Retinal pigment epithelial cell (primary cell): ENCODE measurements around the gene SLC25A25.
A peak's percentile ranks its signal among the peaks of the same experiment; 100 is the strongest.
"Not testable (repeated sequence)": the region's sequence is repeated elsewhere in the genome, so short reads cannot be mapped to it uniquely, and the experiment has no call there.

Source experiments
- DNase-seq: peaks from one replicate; pipeline ENCODE4 v3.0.0-alpha.2; 2010; ENCODE audit warnings: low read depth
- H3K4me3 ChIP-seq: 2 replicates; pipeline ENCODE4 v1.5.1; 2011; ENCODE audit warnings: mild to moderate bottlenecking, low read length, control low read depth, moderate library complexity
- TF ChIP-seq, protein P1 (sequence below): conservative IDR thresholded peaks from 2 replicates; pipeline ENCODE4 v1.5.1; 2011; ENCODE audit warnings: low read depth, low read length, control low read depth, inconsistent platforms

The SLC25A25 gene

DNA sequence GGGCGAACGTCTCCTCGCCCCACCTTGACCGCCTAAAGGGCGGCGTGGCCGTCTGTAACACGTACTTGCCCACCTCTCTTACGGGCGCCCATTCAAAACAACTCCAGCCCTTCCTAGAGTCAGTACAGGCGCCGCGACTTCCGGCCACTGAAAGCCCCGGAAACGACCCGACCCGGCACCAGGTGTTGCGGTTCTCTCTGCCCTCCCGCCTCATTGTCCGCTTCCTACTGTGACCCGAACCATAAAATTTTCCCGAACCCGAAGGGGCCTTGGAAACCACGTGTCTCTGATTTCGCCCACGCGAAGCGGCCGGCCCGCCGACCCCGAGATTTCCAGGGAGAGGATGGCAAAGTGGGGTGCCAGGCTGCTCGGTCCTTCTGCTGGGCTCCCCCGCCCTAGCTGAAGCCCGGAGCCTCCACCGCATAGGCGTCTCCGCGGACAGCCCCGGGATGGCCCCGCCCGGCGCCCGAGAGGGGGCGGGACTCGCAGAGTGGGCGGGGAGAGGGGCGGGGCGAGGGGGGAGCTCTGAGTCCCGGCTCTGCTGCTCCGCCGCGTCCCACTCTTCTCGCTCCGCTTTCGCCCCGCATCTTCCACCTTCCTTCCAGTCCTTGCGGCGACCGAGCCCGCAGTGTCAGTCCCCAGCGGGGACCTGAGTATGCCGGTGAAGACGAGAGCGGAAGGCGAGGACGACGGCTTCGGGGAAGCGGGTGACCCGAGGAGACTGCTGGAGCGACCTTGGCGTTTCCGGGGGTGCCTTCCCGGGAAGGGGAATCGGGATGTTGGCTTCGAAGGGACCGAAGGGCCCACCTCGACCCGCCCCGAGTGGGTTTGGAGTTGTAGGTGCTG is 60.2 kb downstream of the SLC25A25 start:
- TF ChIP-seq, protein P1, sequence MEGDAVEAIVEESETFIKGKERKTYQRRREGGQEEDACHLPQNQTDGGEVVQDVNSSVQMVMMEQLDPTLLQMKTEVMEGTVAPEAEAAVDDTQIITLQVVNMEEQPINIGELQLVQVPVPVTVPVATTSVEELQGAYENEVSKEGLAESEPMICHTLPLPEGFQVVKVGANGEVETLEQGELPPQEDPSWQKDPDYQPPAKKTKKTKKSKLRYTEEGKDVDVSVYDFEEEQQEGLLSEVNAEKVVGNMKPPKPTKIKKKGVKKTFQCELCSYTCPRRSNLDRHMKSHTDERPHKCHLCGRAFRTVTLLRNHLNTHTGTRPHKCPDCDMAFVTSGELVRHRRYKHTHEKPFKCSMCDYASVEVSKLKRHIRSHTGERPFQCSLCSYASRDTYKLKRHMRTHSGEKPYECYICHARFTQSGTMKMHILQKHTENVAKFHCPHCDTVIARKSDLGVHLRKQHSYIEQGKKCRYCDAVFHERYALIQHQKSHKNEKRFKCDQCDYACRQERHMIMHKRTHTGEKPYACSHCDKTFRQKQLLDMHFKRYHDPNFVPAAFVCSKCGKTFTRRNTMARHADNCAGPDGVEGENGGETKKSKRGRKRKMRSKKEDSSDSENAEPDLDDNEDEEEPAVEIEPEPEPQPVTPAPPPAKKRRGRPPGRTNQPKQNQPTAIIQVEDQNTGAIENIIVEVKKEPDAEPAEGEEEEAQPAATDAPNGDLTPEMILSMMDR: no peak
- peak; percentile 75 for DNase-seq

DNA sequence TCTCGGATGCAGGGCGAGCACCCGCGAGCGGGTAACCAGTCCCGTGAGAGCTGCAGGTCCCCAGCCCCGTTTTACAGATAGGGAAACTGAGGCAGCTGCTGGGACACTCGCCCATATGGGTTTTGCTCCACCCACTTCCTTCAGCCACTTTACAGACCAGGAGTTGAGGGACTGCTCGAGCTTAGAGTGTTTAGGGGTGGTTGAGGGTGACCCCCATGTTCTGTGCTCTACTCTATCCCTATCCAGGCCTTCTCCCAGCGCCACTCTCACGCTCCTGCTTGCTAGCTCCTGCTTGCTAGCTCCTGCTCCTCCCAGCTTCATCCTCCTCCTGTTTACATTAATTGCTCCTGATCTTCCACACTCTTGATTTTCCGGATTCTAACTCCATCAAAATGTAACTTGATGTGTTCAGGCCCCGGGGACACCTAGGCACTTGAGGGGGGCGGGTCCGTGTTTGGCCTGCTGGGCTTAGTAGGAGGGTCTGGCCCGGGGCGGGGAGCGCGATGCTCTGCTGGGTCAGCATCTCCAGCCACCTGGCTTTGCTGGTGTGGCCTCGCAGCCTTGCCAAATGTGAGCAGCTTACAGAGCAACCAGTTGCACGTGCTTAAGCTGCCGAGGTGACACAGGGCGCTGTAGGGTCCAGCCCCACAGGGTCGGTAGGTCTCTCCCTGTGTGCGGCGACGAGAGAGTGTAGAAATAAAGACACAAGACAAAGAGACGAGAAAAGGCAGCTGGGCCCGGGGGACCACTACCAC is 61.0 kb downstream of the SLC25A25 start:
- no peak for DNase-seq
- H3K4me3 ChIP-seq: peak overlapping the region; percentile 91
- TF ChIP-seq, protein P1: no peak

More for the DNA sequence above, 60.2 kb downstream of the SLC25A25 start:
- H3K4me3 ChIP-seq: peak overlapping the region; percentile 91

GRCh38 chr9:128129976-128130590 is 62.1 kb downstream of the SLC25A25 start:
- not testable (repeated sequence) for H3K4me3 ChIP-seq, DNase-seq
- TF ChIP-seq, protein P1: peak; percentile 1

DNA sequence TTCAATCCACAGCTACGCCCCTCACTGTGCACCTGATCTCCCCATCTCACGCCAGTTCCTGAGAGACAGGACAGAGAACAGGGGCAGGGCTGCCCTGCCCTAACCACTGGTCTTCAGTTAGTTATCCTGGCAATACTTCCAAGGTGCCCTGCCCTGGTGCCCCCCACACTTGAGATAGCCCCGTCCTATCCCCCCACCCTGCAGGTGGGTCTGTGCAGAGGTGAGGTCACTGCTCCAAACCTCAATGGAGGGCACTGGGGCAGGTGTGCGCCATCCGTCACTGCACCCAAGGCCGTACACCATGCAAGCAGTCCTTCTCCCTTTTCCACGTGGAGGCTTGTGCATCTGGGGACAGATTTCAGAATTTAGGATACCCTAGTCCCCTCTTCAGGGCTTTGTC is 62.6 kb downstream of the SLC25A25 start:
- H3K4me3 ChIP-seq, DNase-seq: not testable (repeated sequence)

GRCh38 chr9:128131346-128131745 is 63.3 kb downstream of the SLC25A25 start:
- DNase-seq: not testable (repeated sequence)

GRCh38 chr9:128132139-128132538 is 64.1 kb downstream of the SLC25A25 start:
- H3K4me3 ChIP-seq, DNase-seq: not testable (repeated sequence)

More at GRCh38 chr9:128131346-128131745, 63.3 kb downstream of the SLC25A25 start:
- not testable (repeated sequence) for H3K4me3 ChIP-seq

DNA sequence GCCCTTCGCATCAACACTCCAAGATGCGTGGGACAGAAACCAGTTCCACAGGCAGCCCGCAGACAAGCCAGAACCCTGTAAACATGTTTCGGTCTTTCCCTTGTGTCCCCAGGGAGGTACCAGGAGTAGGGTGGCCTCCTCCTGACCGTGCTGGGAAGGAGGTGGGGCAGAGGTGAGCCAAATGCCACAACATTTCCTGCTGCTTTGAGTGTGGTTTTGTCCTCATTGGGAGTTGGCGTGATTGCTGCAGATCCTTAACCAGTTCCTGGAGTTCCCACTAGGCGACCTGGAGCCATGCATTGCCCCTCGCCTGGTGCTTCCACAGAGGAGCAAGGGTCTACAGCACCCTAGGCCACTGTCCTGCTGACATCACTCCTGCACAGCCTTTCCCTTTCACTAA is 67.5 kb downstream of the SLC25A25 start:
- DNase-seq, H3K4me3 ChIP-seq: not testable (repeated sequence)

- peak; percentile 59 for DNase-seq
- no peak overlapping the region for H3K4me3 ChIP-seq
- TF ChIP-seq, protein P1: no peak
Measured at GRCh38 chr9:128136816-128137793, 69.1 kb downstream of the SLC25A25 start.
